ENCODE measurements around the gene UFL1. TPM values are rescaled to one million over a fixed set of nuclear protein-coding genes. Genes with fewer than 3 reads are reported as not detected.

UFL1 gene
- total and polyA plus RNA-seq, 2 of the 8 experiments (the other 6 are each of a cell fraction or from before 2014, with no cell fraction given) = 2.2 to 10.2 TPM

GRCh38 chr6:96537726-96538125 lies 16.1 kb downstream of the UFL1 start:
- Histone ChIP-seq H3K4me3 (ENCODE audit: extremely low read depth in 1 of 4, insufficient read depth in 2 of 4, low read depth in 3 of 4, low read length in 4 of 4) (no peak overlapping the region), H4K91ac (replicated peaks; ENCODE audit: insufficient read length, low read length) (no peak overlapping the region), H2BK12ac (ENCODE audit: low read depth, low read length) (no peak overlapping the region), H3K36me3 (ENCODE audit: control insufficient read depth in 2 of 4, insufficient read depth in 4 of 4, low read length in 3 of 4) (peaks cover 0 to 21% (median 2%) of the 10 kb centered on the region in 4 experiments; a peak in 3 of 8 replicates), H4K20me1 (replicated peaks in 1 of 2; ENCODE audit: control insufficient read depth in 1 of 2, insufficient read depth in 2 of 2, low read length in 2 of 2) (peaks cover 0 to 1% of the 10 kb centered on the region in 2 experiments), H3K9ac (replicated peaks in 1 of 4; ENCODE audit: extremely low read depth in 1 of 4, low read depth in 3 of 4, low read length in 3 of 4) (no peak overlapping the region), H3K23me2 (ENCODE audit: low read depth, low read length) (no peaks in the 10 kb centered on the region), H3K79me1 (ENCODE audit: low read depth, low read length) (no peaks in the 10 kb centered on the region), H2AK5ac (ENCODE audit: low read depth, low read length) (no peak overlapping the region), H4K5ac (ENCODE audit: insufficient read length, low read depth, low read length) (no peak overlapping the region), H2BK5ac (ENCODE audit: low read depth, low read length) (no peak overlapping the region), H3K9me3 (ENCODE audit: insufficient read depth in 2 of 2, low read depth in 1 of 2, low read length in 1 of 2) (no peaks in the 10 kb centered on the region), H2AFZ (ENCODE audit: low read length) (no peak overlapping the region), H3K4me1 (replicated peaks in 1 of 4; ENCODE audit: control insufficient read depth in 3 of 4, insufficient read depth in 4 of 4, low read length in 3 of 4) (no peaks in the 10 kb centered on the region), H3K79me2 (ENCODE audit: control insufficient read depth in 1 of 2, insufficient read depth in 2 of 2, low read length in 2 of 2) (no peaks in the 10 kb centered on the region), H3K27ac (ENCODE audit: low read depth, low read length) (no peak overlapping the region), H3K18ac (ENCODE audit: extremely low read depth, low read length) (no peak overlapping the region), H3K4ac (replicated peaks; ENCODE audit: insufficient read length, low read depth, low read length) (no peak overlapping the region), H4K8ac (ENCODE audit: extremely low read depth, insufficient read depth, low read length) (no peak overlapping the region), H2BK20ac (ENCODE audit: low read length) (no peak overlapping the region), H3K23ac (ENCODE audit: insufficient read length) (no peak overlapping the region), H2BK120ac (replicated peaks; ENCODE audit: low read depth, low read length) (no peak overlapping the region), H3K27me3 (replicated peaks in 1 of 4; ENCODE audit: control insufficient read depth in 3 of 4, extremely low read depth in 1 of 4, insufficient read depth in 3 of 4, low read length in 3 of 4) (no peaks in the 10 kb centered on the region), H3K56ac (replicated peaks; ENCODE audit: insufficient read length, low read depth, low read length) (no peak overlapping the region), H2BK15ac (ENCODE audit: low read length) (no peak overlapping the region), H3K14ac (ENCODE audit: insufficient read length) (no peak overlapping the region), H3K4me2 (ENCODE audit: insufficient read depth in 1 of 2, low read depth in 2 of 2, low read length in 2 of 2) (no peak overlapping the region)
- ChIA-PET POLR2A (ENCODE audit: partially characterized antibody) (no interaction called here), CTCF (ENCODE audit: partially characterized antibody) (no interaction called here)
- no peak for FAIRE-seq
- no peak for DNase-seq (ENCODE audit: low read depth in 1 of 2, low spot score in 2 of 2)
- 88% methylated on average over 5 of the region's 5 CpGs; no CpG with 5 or more reads in 1 of the 2 experiments for WGBS, 2 experiments (ENCODE audit: extremely low coverage in 1 of 2, insufficient coverage in 1 of 2, insufficient read length in 1 of 2, insufficient replicate concordance in 2 of 2, low coverage in 1 of 2, low lambda C conversion rate in 2 of 2, missing lambda C conversion rate in 1 of 2)
- TF ChIP-seq HDAC6 (IDR thresholded peaks at IDR 0.05; ENCODE audit: low read depth, low read length) (no peak), CREB1 (IDR thresholded peaks at IDR 0.05) (no peak), JUND (IDR thresholded peaks at IDR 0.05; ENCODE audit: low read length) (no peak), CBX8 (IDR thresholded peaks at IDR 0.05; ENCODE audit: borderline replicate concordance, low read depth, low read length) (no peak), ATF3 (IDR thresholded peaks at IDR 0.05; ENCODE audit: insufficient read depth, low read depth, low read length) (no peak), TAF7 (optimal IDR thresholded peaks at IDR 0.05; ENCODE audit: borderline replicate concordance, low read depth, low read length) (no peak)

All from H1 (cell line).